ENCODE measurements around the gene DSE.

DNA sequence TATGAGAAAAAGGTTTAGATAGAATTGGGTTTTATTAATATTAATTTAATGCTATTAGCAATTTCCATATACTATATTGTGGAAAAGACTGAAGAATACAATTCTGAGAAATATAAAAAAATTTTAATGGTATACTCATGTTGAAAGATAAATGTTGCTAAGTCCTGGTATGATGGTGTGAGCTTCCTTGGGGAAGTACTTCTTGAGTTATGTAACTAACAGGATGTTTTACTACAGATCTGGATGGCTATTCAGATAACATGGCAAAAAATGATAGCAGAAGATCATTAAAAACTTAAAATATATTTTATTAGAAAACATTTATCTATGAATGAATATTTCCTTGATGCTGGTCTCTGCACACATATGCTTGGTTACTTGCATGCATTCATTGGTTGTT is 66.9 kb downstream of the DSE start:
- TF ChIP-seq, protein P1, sequence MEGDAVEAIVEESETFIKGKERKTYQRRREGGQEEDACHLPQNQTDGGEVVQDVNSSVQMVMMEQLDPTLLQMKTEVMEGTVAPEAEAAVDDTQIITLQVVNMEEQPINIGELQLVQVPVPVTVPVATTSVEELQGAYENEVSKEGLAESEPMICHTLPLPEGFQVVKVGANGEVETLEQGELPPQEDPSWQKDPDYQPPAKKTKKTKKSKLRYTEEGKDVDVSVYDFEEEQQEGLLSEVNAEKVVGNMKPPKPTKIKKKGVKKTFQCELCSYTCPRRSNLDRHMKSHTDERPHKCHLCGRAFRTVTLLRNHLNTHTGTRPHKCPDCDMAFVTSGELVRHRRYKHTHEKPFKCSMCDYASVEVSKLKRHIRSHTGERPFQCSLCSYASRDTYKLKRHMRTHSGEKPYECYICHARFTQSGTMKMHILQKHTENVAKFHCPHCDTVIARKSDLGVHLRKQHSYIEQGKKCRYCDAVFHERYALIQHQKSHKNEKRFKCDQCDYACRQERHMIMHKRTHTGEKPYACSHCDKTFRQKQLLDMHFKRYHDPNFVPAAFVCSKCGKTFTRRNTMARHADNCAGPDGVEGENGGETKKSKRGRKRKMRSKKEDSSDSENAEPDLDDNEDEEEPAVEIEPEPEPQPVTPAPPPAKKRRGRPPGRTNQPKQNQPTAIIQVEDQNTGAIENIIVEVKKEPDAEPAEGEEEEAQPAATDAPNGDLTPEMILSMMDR (IDR thresholded peaks at IDR 0.05), result no peak
- TF ChIP-seq POLR2AphosphoS5 (IDR thresholded peaks at IDR 0.05; ENCODE audit: low read depth, low read length) (no peak), SIN3A (IDR thresholded peaks at IDR 0.05; ENCODE audit: borderline replicate concordance, insufficient read depth, low read depth, low read length) (no peak)
- TF ChIP-seq, protein P2, sequence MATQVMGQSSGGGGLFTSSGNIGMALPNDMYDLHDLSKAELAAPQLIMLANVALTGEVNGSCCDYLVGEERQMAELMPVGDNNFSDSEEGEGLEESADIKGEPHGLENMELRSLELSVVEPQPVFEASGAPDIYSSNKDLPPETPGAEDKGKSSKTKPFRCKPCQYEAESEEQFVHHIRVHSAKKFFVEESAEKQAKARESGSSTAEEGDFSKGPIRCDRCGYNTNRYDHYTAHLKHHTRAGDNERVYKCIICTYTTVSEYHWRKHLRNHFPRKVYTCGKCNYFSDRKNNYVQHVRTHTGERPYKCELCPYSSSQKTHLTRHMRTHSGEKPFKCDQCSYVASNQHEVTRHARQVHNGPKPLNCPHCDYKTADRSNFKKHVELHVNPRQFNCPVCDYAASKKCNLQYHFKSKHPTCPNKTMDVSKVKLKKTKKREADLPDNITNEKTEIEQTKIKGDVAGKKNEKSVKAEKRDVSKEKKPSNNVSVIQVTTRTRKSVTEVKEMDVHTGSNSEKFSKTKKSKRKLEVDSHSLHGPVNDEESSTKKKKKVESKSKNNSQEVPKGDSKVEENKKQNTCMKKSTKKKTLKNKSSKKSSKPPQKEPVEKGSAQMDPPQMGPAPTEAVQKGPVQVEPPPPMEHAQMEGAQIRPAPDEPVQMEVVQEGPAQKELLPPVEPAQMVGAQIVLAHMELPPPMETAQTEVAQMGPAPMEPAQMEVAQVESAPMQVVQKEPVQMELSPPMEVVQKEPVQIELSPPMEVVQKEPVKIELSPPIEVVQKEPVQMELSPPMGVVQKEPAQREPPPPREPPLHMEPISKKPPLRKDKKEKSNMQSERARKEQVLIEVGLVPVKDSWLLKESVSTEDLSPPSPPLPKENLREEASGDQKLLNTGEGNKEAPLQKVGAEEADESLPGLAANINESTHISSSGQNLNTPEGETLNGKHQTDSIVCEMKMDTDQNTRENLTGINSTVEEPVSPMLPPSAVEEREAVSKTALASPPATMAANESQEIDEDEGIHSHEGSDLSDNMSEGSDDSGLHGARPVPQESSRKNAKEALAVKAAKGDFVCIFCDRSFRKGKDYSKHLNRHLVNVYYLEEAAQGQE (IDR thresholded peaks at IDR 0.05; ENCODE audit: insufficient read depth in 1 of 2, low read depth in 2 of 2, low read length in 1 of 2), result no peak

Measured in Panc1 (cell line).